Upper lobe of right lung (tissue), 1 donor: Measurements from ENCODE around the gene HECTD4. TPM values are rescaled to one million over a fixed set of nuclear protein-coding genes. Genes with fewer than 3 reads are reported as not detected.
"Not testable (repeated sequence)": the region's sequence is repeated elsewhere in the genome, so short reads cannot be mapped to it uniquely, and the experiment has no call there.

Experiments
- ATAC-seq: fragments of 200-7000 bp; cut with Tn5 transposase; one replicate; pipeline ENCODE4 v1.9.1; 2020; ENCODE audit warnings: mild to moderate bottlenecking, moderate library complexity
- DNase-seq: peaks from one replicate; pipeline ENCODE4 v3.0.0-alpha.2; 2020
- H3K27ac ChIP-seq: fragments of 200-600 bp; one replicate; pipeline ENCODE4 v1.8.0; 2022
- H3K27me3 ChIP-seq: fragments of 200-600 bp; one replicate; pipeline ENCODE4 v1.8.0; 2022; ENCODE audit warnings: mild to moderate bottlenecking
- H3K36me3 ChIP-seq: fragments of 200-600 bp; one replicate; pipeline ENCODE4 v1.8.0; 2022
- H3K4me1 ChIP-seq: fragments of 200-600 bp; one replicate; pipeline ENCODE4 v1.8.0; 2022
- H3K4me3 ChIP-seq: fragments of 200-600 bp; one replicate; pipeline ENCODE4 v1.8.0; 2022; ENCODE audit warnings: mild to moderate bottlenecking
- H3K9me3 ChIP-seq: fragments of 200-600 bp; one replicate; pipeline ENCODE4 v1.8.0; 2022
- intact Hi-C: fragments of 100-400 bp; cut with DNase I; formaldehyde crosslinking; loops from one replicate; pipeline ENCODE4 v1.11.0; 2022
- total RNA-seq: library from RNA; stranded (reverse); fragmentation: NEBNext Ultra II Directional; extraction: Animal tissue kit (Norgen Biotek cat#: 25700); gene quantifications from one replicate; pipeline ENCODE4 v1.2.1, GENCODE V29; 2021
- TF ChIP-seq, protein P1 (sequence below): fragments of 200-600 bp; IDR thresholded peaks from one replicate; pipeline ENCODE4 v1.8.0; 2022; ENCODE audit warnings: antibody characterized with exemption
- donor health status: DM: no; HTN: yes; CAD: no; lungs with severe emphysema.

The HECTD4 gene
- total RNA-seq, 1 donor from 2014 or later: 54.7 TPM

- Histone ChIP-seq H3K27me3 (no peaks in the 10 kb centered on the region), H3K9me3 (no peaks in the 10 kb centered on the region), H3K4me1 (no peaks in the 10 kb centered on the region), H3K36me3 (peaks cover 64% of the 10 kb centered on the region), H3K27ac (no peak overlapping the region), H3K4me3 (no peak overlapping the region)
- intact Hi-C loops: no loop called here
- TF ChIP-seq, protein P1, sequence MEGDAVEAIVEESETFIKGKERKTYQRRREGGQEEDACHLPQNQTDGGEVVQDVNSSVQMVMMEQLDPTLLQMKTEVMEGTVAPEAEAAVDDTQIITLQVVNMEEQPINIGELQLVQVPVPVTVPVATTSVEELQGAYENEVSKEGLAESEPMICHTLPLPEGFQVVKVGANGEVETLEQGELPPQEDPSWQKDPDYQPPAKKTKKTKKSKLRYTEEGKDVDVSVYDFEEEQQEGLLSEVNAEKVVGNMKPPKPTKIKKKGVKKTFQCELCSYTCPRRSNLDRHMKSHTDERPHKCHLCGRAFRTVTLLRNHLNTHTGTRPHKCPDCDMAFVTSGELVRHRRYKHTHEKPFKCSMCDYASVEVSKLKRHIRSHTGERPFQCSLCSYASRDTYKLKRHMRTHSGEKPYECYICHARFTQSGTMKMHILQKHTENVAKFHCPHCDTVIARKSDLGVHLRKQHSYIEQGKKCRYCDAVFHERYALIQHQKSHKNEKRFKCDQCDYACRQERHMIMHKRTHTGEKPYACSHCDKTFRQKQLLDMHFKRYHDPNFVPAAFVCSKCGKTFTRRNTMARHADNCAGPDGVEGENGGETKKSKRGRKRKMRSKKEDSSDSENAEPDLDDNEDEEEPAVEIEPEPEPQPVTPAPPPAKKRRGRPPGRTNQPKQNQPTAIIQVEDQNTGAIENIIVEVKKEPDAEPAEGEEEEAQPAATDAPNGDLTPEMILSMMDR: no peak
- no peak for ATAC-seq
- DNase-seq: no peak
Observed at GRCh38 chr12:112226768-112227167, 155.5 kb downstream of the HECTD4 start.

GRCh38 chr12:112220628-112221027 is 161.6 kb downstream of the HECTD4 start:
- peaks cover 20% of the 10 kb centered on the region for H3K36me3 ChIP-seq
- intact Hi-C loops, H3K27me3 ChIP-seq, H3K27ac ChIP-seq, ATAC-seq, DNase-seq, H3K4me3 ChIP-seq, H3K9me3 ChIP-seq, H3K4me1 ChIP-seq: not testable (repeated sequence)

GRCh38 chr12:112219195-112219594 is 163.0 kb downstream of the HECTD4 start:
- Histone ChIP-seq H3K4me3 (no peak overlapping the region), H3K27ac (no peak overlapping the region), H3K4me1 (no peaks in the 10 kb centered on the region), H3K36me3 (peaks cover 27% of the 10 kb centered on the region), H3K27me3 (no peaks in the 10 kb centered on the region), H3K9me3 (no peaks in the 10 kb centered on the region)
- TF ChIP-seq, protein P1: no peak
- DNase-seq: no peak
- intact Hi-C loops: no loop called here
- ATAC-seq: peak; percentile 90

- DNase-seq: no peak
- TF ChIP-seq, protein P1: no peak
- no peak for ATAC-seq
- no peaks in the 10 kb centered on the region for H3K27me3 ChIP-seq
- intact Hi-C loops: no loop called here
- no peaks in the 10 kb centered on the region for H3K4me1 ChIP-seq
- H3K36me3 ChIP-seq: peaks cover 35% of the 10 kb centered on the region
- H3K9me3 ChIP-seq: no peaks in the 10 kb centered on the region
- no peak overlapping the region for H3K4me3 ChIP-seq
- H3K27ac ChIP-seq: no peak overlapping the region
Observed at GRCh38 chr12:112218150-112218549, 164.1 kb downstream of the HECTD4 start.

- Histone ChIP-seq H3K4me1 (no peaks in the 10 kb centered on the region), H3K27me3 (no peaks in the 10 kb centered on the region), H3K36me3 (peaks cover 36% of the 10 kb centered on the region), H3K9me3 (no peaks in the 10 kb centered on the region), H3K27ac (no peak overlapping the region), H3K4me3 (no peak overlapping the region)
- ATAC-seq: no peak
- intact Hi-C loops: no loop called here
- TF ChIP-seq, protein P1: no peak
- DNase-seq: no peak
Observed at GRCh38 chr12:112217647-112218046, 164.6 kb downstream of the HECTD4 start.

DNA sequence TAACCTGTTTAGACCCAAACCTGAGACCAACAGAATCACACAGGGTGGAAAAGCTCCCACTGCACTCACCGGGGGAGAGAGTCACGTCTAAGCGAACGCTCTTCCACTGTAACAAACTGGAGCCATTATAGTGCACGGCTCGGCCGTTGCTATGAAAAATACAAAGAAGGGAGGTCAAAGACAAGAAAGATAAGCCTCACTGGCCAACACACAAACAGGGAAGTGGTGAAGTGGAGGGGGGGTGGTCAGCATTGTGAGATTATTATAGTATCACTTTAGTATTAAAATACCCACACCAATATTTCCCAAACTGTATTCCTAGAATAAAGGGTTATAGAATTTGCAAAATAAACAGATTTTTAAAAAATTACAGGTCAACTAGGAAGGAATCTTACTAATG is 166.0 kb downstream of the HECTD4 start:
- Histone ChIP-seq H3K4me3 (no peak overlapping the region), H3K9me3 (no peaks in the 10 kb centered on the region), H3K36me3 (peaks cover 46% of the 10 kb centered on the region), H3K4me1 (no peaks in the 10 kb centered on the region), H3K27me3 (no peaks in the 10 kb centered on the region), H3K27ac (no peak overlapping the region)
- no peak for ATAC-seq
- intact Hi-C loops: no loop called here
- no peak for DNase-seq
- TF ChIP-seq, protein P1: no peak
